HEK293 (cell line): Measurements from ENCODE around the gene DYNC2I2.
A peak's percentile ranks its signal among the peaks of the same experiment; 100 is the strongest.

ENCODE experiments used
- CTCF ChIA-PET: fragments of 350-600 bp; formaldehyde crosslinking; extraction: SDS; loops from one replicate; lab custom pipeline; 2021; ENCODE audit warnings: antibody characterized with exemption; lab: Yijun Ruan, JAX
- POLR2A ChIA-PET: fragments of 300-600 bp; formaldehyde crosslinking; extraction: SDS; loops from one replicate; lab custom pipeline; 2020; ENCODE audit warnings: antibody characterized with exemption, inconsistent platforms; lab: Yijun Ruan, JAX
- H3K27ac ChIP-seq: fragments of 200-500 bp; sonication (Bioruptor generic); 2 replicates; pipeline ENCODE4 v1.5.1; 2014; ENCODE audit warnings: low read depth, low read length, control low read depth, inconsistent platforms; ENCODE audit errors: extremely low read depth
- H3K36me3 ChIP-seq, 2 experiments: fragments of 200-500 bp in 1 of 2; sonication (Bioruptor generic) in 1 of 2; 1 replicate in 1 of 2; 2 replicates in 1 of 2; pipeline ENCODE4 v1.5.1; 2014 to 2017; ENCODE audit warnings: inconsistent platforms in 2 of 2, low read length in 2 of 2; ENCODE audit not compliant: control insufficient read depth in 2 of 2, insufficient read depth in 1 of 2
- H3K4me1 ChIP-seq: fragments of 200-500 bp; sonication (Bioruptor generic); 2 replicates; pipeline ENCODE4 v1.5.1; 2014; ENCODE audit warnings: mild to moderate bottlenecking, low read length, inconsistent platforms; ENCODE audit not compliant: control insufficient read depth, insufficient read depth
- H3K4me3 ChIP-seq: 2 replicates; pipeline ENCODE4 v1.5.1; 2011; ENCODE audit warnings: low read depth, mild to moderate bottlenecking, control low read depth, low read length, moderate library complexity
- H3K9me3 ChIP-seq: fragments of 200-500 bp; sonication (Bioruptor generic); 2 replicates; pipeline ENCODE4 v1.5.1; 2014; ENCODE audit warnings: low read depth, low read length, inconsistent platforms; ENCODE audit not compliant: control insufficient read depth, insufficient read depth
- ATF2 ChIP-seq: fragments of 450-650 bp; formaldehyde crosslinking; IDR thresholded peaks from 2 replicates; pipeline ENCODE4 v1.5.1; 2016; ENCODE audit warnings: missing biosample characterization, missing genetic modification characterization, low read depth
- ELK4 ChIP-seq: IDR thresholded peaks from 2 replicates; pipeline ENCODE4 v1.6.1; 2011; ENCODE audit warnings: mild to moderate bottlenecking, low read depth, low read length, borderline replicate concordance
- PRDM4 ChIP-seq: fragments of 450-650 bp; formaldehyde crosslinking; IDR thresholded peaks from 2 replicates; pipeline ENCODE4 v1.5.1; 2017; ENCODE audit warnings: missing biosample characterization, missing genetic modification characterization
- ZFP37 ChIP-seq: fragments of 450-650 bp; formaldehyde crosslinking; IDR thresholded peaks from 2 replicates; pipeline ENCODE4 v1.5.1; 2016; ENCODE audit warnings: missing biosample characterization, missing genetic modification characterization
- ZNF184 ChIP-seq: fragments of 450-650 bp; IDR thresholded peaks from 2 replicates; pipeline ENCODE4 v1.5.1; 2018; ENCODE audit warnings: missing biosample characterization, mild to moderate bottlenecking, missing genetic modification characterization
- ZNF350 ChIP-seq: fragments of 450-650 bp; formaldehyde crosslinking; IDR thresholded peaks from 2 replicates; pipeline ENCODE4 v1.5.0; 2017; ENCODE audit warnings: missing biosample characterization, mild to moderate bottlenecking, missing genetic modification characterization
- ZNF501 ChIP-seq: fragments of 450-650 bp; formaldehyde crosslinking; IDR thresholded peaks from 2 replicates; pipeline ENCODE4 v1.5.1; 2016; ENCODE audit warnings: missing biosample characterization, missing genetic modification characterization
- ZNF664 ChIP-seq: fragments of 450-650 bp; formaldehyde crosslinking; IDR thresholded peaks from 2 replicates; pipeline ENCODE4 v1.5.1; 2016; ENCODE audit warnings: missing biosample characterization, missing genetic modification characterization
- TF ChIP-seq, protein P1 (sequence below): fragments of 450-650 bp; formaldehyde crosslinking; IDR thresholded peaks from 2 replicates; pipeline ENCODE4 v1.5.1; 2016; ENCODE audit warnings: missing biosample characterization, missing genetic modification characterization
- TF ChIP-seq, protein P2 (sequence below): fragments of 450-650 bp; formaldehyde crosslinking; IDR thresholded peaks from 2 replicates; pipeline ENCODE4 v1.5.1; 2016; ENCODE audit warnings: missing biosample characterization, missing genetic modification characterization
- TF ChIP-seq, protein P3 (sequence below): fragments of 450-650 bp; formaldehyde crosslinking; conservative IDR thresholded peaks from 2 replicates; pipeline ENCODE4 v1.5.1; 2016; ENCODE audit warnings: low read depth, missing biosample characterization, missing genetic modification characterization

DYNC2I2 gene

DNA sequence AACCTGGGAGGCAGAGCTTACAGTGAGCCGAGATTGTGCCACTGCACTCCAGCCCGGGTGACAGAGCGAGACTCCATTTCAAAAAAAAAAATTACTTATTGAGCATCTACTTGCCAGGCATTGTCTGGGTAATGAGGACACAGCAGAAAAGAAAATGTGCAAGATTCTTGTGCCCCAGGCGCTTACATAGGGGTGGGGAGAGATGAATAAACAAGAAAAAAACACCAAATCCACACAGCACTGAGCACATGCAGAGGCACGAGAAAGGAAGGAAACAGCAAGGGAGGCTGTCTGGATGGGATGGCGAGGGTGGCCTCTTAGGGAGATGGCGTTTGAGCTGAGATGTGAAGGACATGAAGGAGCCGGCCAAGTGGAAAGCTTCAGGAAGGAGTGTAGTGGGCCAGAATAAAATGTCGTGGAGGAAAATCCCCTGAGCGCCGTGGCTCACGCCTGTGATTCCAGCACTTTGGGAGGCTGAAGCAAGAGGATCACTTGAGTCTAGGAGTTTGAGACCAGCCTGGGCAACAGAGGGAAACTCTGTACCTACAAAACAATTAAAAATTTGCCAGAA is 13.9 kb downstream of the DYNC2I2 start:
- Histone ChIP-seq H3K4me3 (no peak overlapping the region), H3K27ac (no peak overlapping the region), H3K4me1 (no peaks in the 10 kb centered on the region), H3K36me3 (peaks cover 0 to 30% of the 10 kb centered on the region in 2 experiments; a peak in 2 of 3 replicates), H3K9me3 (no peaks in the 10 kb centered on the region)
- TF ChIP-seq ZNF664 (peak; percentile 64; the same call in 1 of the 2 replicates), ATF2 (tag by site-specific recombination) (no peak), ZNF350 (no peak), PRDM4 (no peak), ZFP37 (no peak)
- TF ChIP-seq, protein P1, sequence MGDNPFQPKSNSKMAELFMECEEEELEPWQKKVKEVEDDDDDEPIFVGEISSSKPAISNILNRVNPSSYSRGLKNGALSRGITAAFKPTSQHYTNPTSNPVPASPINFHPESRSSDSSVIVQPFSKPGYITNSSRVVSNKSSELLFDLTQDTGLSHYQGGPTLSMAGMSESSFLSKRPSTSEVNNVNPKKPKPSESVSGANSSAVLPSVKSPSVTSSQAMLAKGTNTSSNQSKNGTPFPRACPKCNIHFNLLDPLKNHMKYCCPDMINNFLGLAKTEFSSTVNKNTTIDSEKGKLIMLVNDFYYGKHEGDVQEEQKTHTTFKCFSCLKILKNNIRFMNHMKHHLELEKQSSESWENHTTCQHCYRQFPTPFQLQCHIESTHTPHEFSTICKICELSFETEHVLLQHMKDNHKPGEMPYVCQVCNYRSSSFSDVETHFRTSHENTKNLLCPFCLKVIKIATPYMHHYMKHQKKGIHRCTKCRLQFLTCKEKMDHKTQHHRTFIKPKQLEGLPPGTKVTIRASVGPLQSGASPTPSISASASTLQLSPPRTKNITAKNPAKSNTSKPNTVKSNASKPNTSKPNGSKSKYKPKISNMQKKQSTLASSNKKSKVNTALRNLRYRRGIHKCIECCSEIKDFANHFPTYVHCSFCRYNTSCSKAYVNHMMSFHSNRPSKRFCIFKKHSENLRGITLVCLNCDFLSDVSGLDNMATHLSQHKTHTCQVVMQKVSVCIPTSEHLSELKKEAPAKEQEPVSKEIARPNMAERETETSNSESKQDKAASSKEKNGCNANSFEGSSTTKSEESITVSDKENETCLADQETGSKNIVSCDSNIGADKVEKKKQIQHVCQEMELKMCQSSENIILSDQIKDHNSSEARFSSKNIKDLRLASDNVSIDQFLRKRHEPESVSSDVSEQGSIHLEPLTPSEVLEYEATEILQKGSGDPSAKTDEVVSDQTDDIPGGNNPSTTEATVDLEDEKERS (tag by site-specific recombination): no peak
- ChIA-PET CTCF (interaction anchor here (0.5 to 1.5 kb wide), 4 partner anchors 7 to 345 kb away, joined by 4 to 5 read pairs (median 4); no protein-coding TSS in a partner anchor), POLR2A (interaction anchor here (0.6 to 0.7 kb wide), 2 partner anchors 144 to 857 kb away, joined by 3 to 5 read pairs; partner anchors contain the start of gene CDK9)

- POLR2A ChIA-PET: no interaction called here
- no peak overlapping the region for H3K27ac ChIP-seq
- H3K9me3 ChIP-seq: no peaks in the 10 kb centered on the region
- peaks cover 0 to 46% of the 10 kb centered on the region in 2 experiments; a peak in 2 of 3 replicates for H3K36me3 ChIP-seq
- CTCF ChIA-PET: no interaction called here
- H3K4me3 ChIP-seq: no peak overlapping the region
- TF ChIP-seq, protein P2, sequence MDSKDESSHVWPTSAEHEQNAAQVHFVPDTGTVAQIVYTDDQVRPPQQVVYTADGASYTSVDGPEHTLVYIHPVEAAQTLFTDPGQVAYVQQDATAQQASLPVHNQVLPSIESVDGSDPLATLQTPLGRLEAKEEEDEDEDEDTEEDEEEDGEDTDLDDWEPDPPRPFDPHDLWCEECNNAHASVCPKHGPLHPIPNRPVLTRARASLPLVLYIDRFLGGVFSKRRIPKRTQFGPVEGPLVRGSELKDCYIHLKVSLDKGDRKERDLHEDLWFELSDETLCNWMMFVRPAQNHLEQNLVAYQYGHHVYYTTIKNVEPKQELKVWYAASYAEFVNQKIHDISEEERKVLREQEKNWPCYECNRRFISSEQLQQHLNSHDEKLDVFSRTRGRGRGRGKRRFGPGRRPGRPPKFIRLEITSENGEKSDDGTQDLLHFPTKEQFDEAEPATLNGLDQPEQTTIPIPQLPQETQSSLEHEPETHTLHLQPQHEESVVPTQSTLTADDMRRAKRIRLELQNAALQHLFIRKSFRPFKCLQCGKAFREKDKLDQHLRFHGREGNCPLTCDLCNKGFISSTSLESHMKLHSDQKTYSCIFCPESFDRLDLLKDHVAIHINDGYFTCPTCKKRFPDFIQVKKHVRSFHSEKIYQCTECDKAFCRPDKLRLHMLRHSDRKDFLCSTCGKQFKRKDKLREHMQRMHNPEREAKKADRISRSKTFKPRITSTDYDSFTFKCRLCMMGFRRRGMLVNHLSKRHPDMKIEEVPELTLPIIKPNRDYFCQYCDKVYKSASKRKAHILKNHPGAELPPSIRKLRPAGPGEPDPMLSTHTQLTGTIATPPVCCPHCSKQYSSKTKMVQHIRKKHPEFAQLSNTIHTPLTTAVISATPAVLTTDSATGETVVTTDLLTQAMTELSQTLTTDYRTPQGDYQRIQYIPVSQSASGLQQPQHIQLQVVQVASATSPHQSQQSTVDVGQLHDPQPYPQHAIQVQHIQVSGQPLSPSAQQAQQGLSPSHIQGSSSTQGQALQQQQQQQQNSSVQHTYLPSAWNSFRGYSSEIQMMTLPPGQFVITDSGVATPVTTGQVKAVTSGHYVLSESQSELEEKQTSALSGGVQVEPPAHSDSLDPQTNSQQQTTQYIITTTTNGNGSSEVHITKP (tag by site-specific recombination): no peak
- H3K4me1 ChIP-seq: peaks cover 5% of the 10 kb centered on the region
Observed at GRCh38 chr9:128640603-128641002, 16.0 kb downstream of the DYNC2I2 start.

DNA sequence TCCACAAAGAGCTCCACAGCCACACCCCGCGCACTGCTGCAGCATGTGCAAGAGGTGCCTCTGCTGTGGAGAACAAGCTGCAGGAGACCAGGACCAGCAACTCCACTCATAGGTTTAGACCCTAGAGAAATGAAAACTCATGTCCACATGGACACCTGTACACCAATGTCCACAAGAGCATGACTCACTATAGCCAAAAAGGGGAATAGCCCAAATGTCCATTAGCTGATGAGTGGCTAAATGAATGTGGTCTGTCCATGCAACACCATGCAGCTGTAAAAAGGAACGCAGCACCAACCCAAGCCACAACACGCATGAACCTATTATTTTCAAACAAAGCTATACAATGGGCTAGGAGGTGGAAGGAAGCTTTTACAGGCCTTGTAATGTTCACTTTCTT is 18.1 kb downstream of the DYNC2I2 start:
- no peak overlapping the region for H3K27ac ChIP-seq
- no peak overlapping the region for H3K4me3 ChIP-seq
- no peaks in the 10 kb centered on the region for H3K9me3 ChIP-seq
- ChIA-PET POLR2A (interaction anchor here (0.6 to 0.7 kb wide), 3 partner anchors 10 to 431 kb away, joined by 3 to 5 read pairs (median 3); no protein-coding TSS in a partner anchor), CTCF (interaction anchor here (0.6 to 0.7 kb wide), 3 partner anchors 77 to 275 kb away, joined by 3 to 6 read pairs (median 5); no protein-coding TSS in a partner anchor)
- H3K36me3 ChIP-seq: peaks cover 0 to 61% of the 10 kb centered on the region in 2 experiments; a peak in 2 of 3 replicates
- H3K4me1 ChIP-seq: peaks cover 6% of the 10 kb centered on the region
- TF ChIP-seq, protein P3, sequence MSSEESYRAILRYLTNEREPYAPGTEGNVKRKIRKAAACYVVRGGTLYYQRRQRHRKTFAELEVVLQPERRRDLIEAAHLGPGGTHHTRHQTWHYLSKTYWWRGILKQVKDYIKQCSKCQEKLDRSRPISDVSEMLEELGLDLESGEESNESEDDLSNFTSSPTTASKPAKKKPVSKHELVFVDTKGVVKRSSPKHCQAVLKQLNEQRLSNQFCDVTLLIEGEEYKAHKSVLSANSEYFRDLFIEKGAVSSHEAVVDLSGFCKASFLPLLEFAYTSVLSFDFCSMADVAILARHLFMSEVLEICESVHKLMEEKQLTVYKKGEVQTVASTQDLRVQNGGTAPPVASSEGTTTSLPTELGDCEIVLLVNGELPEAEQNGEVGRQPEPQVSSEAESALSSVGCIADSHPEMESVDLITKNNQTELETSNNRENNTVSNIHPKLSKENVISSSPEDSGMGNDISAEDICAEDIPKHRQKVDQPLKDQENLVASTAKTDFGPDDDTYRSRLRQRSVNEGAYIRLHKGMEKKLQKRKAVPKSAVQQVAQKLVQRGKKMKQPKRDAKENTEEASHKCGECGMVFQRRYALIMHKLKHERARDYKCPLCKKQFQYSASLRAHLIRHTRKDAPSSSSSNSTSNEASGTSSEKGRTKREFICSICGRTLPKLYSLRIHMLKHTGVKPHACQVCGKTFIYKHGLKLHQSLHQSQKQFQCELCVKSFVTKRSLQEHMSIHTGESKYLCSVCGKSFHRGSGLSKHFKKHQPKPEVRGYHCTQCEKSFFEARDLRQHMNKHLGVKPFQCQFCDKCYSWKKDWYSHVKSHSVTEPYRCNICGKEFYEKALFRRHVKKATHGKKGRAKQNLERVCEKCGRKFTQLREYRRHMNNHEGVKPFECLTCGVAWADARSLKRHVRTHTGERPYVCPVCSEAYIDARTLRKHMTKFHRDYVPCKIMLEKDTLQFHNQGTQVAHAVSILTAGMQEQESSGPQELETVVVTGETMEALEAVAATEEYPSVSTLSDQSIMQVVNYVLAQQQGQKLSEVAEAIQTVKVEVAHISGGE (tag by site-specific recombination): no peak
- TF ChIP-seq ZNF184 (tag by site-specific recombination) (no peak), ELK4 (no peak), ZNF501 (tag by site-specific recombination) (no peak)
